AML-193 (cell line): ENCODE measurements around the gene LGALS3.
A peak's percentile ranks its signal among the peaks of the same experiment; 100 is the strongest.

Source experiments
- DNase-seq, 2 experiments: peaks; one replicate each; lab custom pipeline; 2025; lab: John Stamatoyannopoulos, UW

Gene LGALS3

DNA sequence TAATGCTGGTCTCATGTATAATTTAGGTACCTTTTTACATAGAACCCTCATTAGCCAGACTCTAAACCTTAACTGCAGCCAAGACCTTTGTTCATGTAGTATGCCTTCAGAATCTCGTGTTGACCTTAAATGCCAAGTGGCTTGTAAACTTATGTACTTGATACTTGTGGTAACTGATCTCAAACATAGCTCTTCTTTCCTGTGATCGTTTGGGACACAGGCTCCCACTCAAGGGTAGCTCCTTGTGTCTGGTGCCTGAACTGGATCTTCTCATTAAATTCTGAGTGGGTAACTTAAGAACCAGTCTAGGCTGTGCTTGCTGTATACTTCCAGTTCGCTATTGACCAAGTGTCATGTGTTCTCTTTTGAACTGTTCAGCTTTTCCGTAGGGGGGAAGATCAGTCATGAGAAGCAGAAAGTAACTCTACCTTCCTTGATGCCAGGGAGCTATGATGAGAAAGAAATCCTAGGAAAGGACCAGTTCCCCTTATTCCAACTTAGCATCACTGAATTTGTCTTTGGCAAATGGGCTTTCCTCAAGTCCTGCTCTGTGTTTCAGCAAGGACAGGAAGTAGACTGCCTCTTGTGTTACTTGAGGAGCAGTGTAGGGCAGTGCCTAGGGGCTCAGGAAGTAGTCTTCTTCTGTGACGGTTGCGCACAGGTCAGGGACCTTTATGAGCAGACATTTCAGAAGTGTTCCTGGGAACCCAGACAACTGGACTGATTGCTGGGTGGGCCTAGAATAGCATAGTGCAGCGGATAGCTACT, 2.5 kb downstream of the LGALS3 start:
- no peak for DNase-seq

DNA sequence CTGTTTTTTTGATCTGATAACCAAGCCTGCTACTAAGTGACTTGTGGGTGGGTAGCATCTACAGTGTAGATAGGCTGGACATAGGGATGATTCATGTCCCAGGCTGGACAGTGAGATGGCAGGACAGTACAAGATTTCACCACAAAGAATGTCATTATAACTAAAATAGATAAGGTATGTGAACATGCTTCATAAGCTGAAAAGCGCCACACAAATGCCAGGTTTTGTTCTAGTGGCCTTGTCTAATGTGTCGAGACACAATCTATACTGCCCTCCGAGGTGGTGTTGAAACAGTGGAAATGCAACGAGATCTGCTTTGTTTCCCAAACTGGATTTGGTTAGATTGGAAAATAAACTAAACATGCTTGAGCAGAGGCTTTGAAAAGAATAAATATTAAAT, 4.4 kb downstream of the LGALS3 start:
- DNase-seq: no peak

DNA sequence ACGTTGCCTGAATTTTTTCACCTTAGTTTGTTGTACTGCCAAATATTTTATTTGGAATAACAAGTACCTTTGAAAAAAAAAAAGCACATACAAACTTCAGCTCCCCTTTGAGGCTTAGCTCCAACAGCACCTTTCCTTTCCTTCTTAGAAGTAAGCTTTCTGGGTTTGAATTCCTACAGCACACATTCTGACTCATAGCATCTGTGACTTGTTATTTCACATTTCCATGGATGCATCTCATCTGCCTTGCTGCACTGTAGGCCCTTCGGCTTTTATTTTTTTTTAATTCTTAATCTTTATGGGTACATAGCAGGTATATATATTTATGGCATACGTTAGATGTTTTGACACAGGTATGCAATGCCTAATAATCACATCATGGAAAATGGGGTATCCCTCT, 7.2 kb downstream of the LGALS3 start:
- no peak for DNase-seq

DNA sequence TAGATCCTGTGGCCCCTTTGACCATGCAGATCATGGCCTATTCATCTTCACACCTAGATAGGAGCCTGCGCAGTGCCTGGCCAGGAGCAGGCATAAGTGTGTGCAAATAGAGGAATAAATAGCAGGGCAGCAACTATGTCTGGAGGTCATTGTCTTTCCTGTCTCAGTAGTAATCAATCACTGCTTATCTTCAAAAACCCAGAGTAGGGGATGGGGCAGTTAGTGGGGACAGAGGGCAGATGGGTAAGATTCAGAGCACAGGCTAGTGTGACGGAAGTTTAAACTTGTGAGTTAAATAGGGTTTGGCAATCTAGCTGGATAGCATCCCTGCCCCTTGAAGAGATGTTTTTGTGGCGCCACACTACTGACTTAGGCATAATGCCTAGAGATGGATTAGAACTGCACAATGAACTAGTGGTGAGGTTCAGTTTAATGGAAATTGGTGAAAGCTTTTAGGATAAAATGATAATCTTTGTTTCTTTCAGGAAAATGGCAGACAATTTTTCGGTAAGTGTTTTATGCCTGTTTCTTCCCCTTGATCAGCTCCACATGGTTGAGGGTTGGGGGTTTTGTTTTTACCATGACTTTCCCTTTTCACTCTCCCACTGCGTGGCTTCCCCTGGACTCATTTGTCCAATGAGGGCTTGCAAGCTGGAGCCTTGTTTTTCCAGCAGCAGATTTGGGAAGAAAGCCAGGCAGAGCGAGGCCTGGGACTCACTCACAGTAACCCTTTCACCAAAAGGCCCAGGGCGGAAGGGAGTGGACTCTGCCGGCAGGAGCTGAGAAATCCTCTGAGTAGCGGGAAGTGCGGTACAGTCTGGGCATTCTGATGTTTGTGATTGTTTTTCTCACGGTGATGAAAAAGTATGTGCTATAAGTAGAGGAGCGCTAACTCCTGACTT, 8.1 kb downstream of the LGALS3 start:
- no peak for DNase-seq

DNA sequence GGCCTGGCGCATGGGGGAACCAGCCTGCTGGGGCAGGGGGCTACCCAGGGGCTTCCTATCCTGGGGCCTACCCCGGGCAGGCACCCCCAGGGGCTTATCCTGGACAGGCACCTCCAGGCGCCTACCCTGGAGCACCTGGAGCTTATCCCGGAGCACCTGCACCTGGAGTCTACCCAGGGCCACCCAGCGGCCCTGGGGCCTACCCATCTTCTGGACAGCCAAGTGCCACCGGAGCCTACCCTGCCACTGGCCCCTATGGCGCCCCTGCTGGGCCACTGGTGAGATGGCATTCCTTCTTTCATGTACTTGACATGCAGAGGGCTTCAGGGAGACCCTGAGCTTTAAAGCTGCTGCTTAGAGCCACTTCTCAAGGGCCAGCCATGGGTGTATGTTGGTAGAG, 9.0 kb downstream of the LGALS3 start:
- DNase-seq: no peak

DNA sequence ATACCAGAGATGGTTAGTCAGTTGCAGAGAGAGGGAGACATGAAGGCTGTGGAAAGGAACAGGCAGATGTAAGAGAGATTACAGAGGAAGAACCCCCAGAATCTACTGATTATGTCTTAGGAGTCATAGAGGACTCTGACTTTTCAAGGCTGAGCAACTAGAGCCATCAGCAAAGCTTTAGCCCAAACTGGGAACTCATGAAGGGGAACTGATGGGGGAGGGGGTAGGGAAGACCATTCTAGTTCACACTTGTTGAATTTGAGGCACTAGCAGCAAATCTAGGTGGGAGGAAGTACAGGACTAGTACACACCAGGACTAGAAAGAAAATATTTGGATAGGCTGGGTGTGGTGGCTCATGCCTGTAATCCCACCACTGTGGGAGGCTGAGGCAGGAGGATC, 10.1 kb downstream of the LGALS3 start:
- no peak for DNase-seq

DNA sequence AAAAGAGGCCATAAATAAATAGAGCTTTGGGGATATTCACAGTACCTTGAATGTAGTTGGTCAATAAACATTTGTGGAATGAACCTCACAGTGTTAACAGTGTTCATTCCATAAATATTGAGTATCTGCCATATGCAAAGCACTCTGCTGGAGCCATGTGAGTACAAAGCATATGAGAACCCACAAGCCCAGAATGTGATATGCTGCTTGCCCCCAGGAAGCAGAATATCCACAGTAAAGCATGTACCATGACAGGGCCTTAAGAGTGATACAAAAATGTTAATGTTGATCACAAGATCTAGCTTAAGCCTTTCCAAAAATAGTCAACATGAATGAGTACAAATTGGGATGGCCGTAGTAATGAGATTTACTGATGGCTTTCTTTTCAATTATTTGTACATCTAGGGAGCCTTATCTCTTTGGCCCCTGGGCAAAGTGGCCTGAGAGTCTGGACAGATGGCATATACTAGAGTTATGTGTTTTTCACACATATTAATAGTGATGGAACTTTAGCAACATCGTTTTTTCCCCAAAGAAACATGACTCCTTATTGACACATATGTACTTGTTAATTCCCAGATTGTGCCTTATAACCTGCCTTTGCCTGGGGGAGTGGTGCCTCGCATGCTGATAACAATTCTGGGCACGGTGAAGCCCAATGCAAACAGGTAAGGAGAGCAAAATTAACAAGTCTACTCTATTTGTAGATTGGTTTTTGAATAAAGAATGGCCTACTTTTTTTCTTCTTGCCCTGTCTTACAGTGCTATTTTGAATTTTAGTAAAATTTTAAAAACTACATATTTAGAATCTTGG, 10.9 kb downstream of the LGALS3 start:
- no peak for DNase-seq

DNA sequence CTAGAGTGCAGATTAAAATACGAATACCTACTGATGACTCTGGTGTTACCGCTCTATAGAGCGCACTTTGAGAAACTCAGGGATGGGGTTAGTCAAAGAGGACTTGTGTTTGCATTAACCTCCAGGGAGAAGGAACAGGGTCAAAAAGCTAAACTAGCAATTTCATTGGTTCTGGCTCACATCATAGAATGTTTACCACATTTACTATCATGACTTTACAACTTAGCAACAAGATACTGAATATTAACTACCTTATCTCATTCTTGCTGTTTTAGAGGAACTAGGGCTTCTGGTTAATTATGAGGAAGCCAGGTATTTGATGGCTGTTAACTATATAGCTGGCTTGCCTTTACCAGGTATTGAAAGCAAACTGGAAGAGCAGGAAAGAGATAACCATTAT, 12.8 kb downstream of the LGALS3 start:
- DNase-seq: no peak

DNA sequence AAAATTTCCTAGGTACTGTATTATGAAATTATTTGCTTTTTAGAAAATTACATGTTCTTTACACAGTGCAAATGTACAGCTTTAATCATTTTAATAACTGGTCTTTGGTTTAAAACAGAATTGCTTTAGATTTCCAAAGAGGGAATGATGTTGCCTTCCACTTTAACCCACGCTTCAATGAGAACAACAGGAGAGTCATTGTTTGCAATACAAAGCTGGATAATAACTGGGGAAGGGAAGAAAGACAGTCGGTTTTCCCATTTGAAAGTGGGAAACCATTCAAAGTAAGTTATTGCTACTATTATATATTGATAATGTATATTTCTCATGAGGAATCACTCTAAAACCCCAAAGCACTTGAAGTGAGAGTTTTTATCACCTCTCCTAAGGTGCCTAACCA, 13.4 kb downstream of the LGALS3 start:
- no peak for DNase-seq

DNA sequence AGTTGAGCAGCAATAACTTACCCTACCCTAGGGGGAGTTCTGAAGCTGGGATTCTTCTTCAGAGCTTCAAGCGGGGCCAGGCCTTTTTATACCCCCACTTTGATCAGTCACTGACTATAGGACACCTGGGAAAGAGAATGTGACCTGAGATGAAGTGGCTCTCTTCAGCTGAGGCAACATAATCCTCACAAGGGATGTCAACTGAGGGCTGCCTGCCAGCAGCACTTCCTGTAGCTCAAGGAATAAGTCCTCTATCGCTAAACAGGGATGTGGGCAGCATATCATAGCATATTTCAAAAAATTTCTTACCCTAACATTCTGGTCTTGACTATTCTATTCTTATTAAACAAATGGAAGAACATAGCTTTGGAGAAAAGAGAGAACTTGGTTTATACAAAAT, 17.4 kb downstream of the LGALS3 start:
- DNase-seq: no peak

DNA sequence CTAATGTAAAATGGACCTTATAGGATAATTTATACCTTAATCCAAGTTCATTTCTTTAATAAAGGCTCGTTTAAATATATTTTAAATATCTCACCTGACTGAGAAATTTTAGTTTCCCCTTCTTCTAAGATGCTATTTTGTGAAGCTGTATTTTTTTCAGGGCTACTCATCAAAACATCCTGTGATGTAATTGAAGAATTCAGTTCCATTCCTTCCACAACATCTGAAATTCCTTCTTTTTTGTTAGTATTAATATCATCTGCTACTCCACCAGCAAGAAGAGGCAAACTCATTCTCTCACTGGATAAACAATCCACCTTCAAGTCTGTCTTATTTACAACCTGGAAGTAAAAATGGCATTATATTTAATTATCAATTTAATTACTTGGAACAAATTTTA, 22.5 kb downstream of the LGALS3 start:
- DNase-seq: no peak

DNA sequence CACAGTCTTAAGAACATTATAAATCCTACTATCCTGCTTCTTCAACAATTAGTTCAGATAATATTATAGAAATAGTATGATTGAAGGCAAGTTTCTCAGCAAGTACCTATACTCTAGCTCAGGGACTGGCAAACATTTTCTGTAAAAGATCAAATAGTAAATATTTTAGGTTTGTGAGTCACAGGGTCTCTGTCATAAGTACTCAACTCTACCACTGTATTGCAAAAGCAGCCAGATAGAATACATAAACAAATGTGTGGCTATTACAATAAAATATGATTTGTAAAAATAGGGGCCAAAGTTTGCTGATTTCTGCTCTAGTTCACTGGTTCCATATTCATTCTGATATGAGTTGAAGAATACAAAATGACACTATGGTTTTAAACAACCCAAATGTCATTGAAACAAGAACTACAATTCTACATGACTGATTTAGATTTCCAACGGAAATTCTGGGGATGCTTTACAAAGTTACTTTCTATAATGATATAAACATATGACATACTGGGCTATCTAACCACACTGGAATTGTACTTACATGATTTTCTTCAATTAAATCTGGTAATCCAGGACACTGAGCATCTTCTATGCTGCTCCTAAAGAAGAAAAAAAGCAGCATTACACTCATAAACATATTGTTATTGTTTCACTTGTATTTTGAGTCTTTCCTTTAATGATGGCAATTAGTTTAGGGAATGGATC, 23.2 kb downstream of the LGALS3 start:
- DNase-seq: no peak

DNA sequence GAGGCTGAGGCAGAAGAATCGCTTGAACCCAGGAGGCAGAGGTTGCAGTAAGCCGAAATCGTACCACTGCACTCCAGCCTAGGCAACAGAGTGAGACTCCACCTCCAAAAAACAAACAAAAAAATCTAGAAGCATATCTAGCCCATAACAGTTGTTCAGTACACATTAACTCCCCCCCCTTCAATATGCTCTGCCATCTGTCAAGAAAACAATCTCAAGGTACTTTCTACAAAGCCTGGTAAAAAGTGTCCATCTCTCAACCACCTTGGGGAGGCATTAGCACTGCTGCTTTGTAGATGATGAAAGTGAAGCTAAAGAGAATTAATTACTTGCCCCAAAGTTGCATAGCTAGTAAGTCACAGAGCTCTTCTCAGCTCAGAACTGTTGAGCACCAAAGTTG, 24.9 kb downstream of the LGALS3 start:
- DNase-seq: no peak

DNA sequence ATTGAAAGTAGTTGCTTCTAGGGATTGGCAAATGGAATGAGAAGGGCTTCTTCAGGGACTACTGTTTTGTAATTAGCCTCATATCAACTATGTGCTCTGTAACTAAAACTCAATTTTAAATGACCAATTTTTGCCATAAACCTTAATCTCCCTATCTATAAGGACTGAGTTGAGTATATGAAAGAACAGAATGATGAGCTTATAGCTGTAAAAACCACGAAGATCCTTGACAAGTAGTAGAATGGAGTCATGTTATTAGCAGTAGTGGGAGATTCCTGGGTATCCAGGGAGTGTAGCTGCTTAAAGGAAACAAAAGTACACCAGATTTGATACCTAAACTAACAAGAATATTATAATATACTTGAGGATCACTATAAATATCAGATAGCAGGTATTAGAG, 28.0 kb downstream of the LGALS3 start:
- no peak for DNase-seq

DNA sequence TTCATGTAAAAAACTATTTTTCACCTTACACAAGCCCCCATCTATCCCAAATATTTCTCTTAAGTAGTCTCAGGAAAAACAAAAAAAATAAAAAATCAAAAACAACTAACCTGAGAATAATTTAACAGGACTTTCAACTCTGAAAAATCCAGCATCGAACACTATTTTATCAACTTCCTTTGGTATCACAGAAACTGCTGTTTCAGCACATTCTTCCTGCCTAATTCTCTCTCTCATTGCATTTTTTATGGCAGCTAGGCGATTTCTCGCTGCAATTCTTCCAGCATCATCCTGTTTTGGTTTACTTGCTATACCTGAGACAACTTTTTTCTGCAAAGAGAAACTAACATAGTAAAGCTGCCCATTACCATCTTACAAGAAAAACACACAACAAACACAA, 29.4 kb downstream of the LGALS3 start:
- DNase-seq: no peak

DNA sequence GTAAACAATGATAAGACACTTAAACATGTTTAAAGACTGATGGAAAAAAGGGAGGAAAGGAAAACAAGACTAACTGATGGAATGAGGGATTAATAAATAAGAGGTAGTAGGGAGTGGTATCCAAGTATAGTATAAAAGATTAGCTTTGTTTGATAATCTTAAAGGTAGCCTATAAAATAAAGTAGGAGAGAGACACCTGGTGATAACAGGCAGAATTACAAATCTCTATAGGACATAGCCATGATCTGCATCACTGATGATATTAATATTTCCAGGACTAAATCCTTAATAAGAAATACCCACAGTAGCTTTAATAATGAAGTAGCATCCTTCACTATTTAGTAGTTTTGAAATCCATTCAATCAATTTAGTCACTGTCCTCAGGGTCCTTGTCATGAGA, 31.9 kb downstream of the LGALS3 start:
- peak; percentile 51 to 66 for DNase-seq

DNA sequence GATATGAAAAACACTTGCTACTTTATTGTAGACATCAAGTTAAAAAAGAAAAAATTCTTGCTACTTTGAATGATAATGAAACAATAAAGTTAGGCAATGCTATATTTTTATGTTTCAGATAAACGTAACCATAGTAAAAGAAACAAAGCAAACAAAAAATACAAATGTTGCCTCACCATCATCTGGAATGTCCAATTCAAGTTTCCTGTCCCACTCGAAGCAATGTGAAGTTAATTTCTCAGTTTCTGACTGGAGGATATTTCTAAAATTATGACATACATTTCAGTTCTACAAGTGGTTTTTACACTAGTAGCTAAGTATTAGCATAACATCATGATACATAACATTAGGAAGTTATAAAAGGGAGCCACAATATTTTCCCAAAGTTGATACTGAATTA, 41.5 kb downstream of the LGALS3 start:
- DNase-seq: no peak

DNA sequence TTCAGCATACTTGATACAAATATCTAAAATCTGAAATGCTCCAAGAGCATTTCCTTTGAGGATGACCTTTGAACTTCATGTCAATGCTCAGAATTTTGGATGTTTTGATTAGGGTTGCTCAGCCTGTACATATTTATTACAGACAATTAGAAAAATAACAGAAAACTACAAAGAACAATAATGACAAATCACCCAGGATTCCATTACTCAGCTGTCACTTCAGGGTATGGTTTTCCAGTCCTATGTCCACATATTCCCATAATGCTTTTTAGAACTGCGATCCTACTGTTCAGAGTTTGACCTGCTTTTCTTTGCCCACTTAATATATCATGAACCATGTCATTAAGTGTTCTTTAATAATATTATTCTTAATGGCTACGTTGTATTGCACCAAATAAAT, 51.0 kb downstream of the LGALS3 start:
- no peak for DNase-seq

DNA sequence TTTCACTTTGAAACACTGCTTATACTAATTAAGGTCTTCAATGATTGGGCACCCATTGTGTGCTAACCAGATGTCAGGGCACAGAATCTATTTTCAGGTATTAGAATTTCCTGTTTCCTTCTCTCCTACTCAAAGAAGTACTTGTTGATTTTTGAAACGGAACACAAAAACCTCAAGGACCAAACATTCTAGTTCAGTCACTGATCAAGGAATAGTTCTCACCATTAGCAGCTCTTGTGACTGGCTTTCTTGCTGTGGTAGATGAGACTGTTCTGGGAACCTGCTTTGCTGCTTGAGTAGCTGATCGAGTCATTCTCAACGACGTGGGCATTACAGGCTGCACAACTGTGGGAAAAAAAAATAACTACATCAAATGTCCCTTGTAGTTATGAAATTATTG, 51.4 kb downstream of the LGALS3 start:
- no peak for DNase-seq

DNA sequence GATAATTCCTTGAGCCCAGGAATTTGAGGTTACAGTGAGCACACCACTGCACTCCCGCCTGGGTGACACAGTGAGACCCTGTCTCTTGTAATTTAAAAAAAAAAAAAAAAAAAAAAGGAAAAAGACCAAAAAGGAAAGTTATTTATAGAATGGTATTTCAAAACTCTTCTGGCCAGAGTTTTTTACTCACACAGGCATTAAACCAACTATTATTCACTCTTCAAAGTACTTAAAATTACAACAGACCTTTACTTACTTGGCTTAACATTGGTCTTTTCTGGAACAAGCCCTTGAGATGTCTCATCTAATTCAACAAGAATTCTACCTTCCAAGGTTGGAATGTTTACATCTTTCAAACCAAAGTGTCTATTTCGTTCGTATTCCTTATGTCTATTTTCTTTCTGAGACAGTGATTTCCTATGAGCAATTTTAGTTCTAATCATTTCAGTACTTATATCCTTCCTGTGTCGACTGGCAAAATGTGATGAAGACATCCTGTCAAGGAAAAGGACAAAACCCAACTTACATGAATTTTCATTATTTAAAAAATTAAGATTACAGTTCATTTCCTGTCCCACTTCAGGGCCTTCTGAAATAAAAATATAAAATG, 59.7 kb downstream of the LGALS3 start:
- no peak for DNase-seq

DNA sequence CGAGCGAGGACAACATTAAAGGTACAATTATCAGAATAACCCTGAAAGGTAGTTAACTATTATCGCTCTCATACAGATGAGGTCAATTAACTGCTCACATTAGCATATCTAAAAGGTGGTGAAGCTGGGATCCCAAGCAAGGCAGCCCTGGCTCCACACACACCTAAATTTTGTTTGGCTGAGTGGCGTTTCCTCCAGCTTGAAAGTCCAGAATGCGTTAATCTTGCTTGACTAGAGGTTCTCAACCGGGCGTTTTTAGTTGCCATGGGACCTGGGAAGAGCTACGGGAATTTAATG, 61.8 kb downstream of the LGALS3 start:
- DNase-seq: no peak
